GM12801 (cell line): Measurements from ENCODE around the gene C16orf96.

Source experiments
- TF ChIP-seq, protein P1 (sequence below): IDR thresholded peaks from one replicate; pipeline ENCODE4 v1.5.1; 2011; ENCODE audit warnings: control low read depth; ENCODE audit not compliant: insufficient read length; ENCODE audit errors: extremely low read depth

The C16orf96 gene

DNA sequence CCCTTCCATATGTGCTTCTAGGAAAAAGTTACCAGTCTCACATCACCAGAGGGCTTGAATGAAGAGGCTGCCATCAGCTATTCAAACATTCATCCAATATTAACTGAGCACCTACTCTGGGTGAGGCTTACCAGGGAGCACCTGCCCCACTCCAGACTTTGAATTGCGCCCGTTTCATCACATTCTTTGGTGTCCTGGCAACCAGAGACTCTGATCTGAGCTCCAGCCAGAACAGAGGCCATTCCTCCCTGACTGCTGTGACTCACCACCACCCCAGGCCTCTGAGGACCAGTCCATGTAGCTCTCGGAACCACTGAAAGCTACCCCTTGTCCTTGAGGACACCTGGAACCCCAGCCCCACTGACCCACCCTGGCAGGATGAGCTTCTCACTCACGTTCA lies at the start of gene C16orf96:
Gene C16orf96, plus strand, starts transcription at position 229 of the 400 bp plus-strand sequence. Its CDS starts 150 bp downstream, at position 379.
- TF ChIP-seq, protein P1, sequence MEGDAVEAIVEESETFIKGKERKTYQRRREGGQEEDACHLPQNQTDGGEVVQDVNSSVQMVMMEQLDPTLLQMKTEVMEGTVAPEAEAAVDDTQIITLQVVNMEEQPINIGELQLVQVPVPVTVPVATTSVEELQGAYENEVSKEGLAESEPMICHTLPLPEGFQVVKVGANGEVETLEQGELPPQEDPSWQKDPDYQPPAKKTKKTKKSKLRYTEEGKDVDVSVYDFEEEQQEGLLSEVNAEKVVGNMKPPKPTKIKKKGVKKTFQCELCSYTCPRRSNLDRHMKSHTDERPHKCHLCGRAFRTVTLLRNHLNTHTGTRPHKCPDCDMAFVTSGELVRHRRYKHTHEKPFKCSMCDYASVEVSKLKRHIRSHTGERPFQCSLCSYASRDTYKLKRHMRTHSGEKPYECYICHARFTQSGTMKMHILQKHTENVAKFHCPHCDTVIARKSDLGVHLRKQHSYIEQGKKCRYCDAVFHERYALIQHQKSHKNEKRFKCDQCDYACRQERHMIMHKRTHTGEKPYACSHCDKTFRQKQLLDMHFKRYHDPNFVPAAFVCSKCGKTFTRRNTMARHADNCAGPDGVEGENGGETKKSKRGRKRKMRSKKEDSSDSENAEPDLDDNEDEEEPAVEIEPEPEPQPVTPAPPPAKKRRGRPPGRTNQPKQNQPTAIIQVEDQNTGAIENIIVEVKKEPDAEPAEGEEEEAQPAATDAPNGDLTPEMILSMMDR: no peak

DNA sequence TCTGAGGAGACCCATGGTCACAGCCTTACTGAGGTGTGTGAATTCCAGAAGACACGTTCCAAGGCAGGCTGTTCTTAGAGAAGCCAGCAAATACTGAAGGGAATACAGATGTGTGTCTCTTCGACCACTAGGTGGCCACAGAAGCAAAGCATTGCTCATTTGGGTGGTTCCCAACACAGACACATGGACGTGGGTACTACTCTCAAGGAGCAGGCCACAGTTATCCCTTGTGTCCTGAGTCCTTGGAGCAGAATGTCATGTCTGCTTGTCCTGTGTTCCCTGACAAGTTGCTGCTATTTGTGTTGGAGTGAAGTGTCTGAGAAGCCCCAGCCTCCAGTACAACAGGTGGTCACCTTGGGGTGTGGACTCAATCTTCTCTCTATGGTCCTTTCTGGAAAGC lies 49.7 kb upstream of the C16orf96 start:
- TF ChIP-seq, protein P1: peak; percentile 56

DNA sequence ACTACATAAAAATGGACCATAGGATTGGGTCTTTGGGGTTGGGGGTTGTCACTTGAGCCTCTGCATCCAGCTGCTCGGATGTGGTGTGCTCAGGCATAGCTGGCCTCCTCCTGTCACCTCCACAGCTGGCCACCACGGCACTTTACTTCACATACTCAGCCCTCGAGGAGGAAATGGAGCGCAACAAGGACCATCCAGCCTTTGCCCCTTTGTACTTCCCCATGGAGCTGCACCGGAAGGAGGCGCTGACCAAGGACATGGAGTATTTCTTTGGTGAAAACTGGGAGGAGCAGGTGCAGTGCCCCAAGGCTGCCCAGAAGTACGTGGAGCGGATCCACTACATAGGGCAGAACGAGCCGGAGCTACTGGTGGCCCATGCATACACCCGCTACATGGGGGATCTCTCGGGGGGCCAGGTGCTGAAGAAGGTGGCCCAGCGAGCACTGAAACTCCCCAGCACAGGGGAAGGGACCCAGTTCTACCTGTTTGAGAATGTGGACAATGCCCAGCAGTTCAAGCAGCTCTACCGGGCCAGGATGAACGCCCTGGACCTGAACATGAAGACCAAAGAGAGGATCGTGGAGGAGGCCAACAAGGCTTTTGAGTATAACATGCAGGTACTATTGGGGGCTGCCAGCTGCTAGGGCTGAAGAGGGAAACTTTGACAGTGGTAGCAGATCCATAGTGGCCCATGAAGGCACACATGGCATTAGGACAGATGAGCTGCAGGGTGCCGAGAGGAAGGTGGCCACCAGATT lies 48.4 kb upstream of the C16orf96 start:
- TF ChIP-seq, protein P1: no peak

DNA sequence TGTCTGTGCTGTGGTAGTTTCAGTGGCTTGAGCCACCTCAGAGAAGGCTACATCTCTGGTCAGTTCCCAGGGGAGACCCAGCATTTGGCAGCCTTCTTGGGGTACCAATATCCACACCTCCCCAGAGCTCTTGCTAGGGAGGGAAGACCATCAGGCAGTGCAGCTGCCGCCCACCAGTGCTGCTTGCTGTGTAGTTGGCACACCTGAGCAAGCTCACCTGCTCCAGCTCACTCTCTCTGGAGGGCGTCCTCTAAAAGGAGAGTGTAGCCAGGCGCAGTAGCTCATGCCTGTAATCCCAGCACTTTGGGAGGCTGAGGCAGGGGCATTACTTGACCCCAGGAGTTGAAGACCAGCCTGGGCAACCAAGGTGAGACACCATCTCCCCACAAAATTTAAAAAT lies 47.3 kb upstream of the C16orf96 start:
- TF ChIP-seq, protein P1: no peak

DNA sequence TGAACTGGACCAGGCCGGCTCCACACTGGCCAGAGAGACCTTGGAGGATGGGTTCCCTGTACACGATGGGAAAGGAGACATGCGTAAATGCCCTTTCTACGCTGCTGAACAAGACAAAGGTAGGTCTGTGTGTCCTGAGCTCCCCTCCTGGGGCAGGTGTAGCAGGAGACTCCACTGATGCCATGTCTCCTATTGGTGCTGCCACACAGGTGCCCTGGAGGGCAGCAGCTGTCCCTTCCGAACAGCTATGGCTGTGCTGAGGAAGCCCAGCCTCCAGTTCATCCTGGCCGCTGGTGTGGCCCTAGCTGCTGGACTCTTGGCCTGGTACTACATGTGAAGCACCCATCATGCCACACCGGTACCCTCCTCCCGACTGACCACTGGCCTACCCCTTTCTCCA lies 46.7 kb upstream of the C16orf96 start:
- TF ChIP-seq, protein P1: no peak

DNA sequence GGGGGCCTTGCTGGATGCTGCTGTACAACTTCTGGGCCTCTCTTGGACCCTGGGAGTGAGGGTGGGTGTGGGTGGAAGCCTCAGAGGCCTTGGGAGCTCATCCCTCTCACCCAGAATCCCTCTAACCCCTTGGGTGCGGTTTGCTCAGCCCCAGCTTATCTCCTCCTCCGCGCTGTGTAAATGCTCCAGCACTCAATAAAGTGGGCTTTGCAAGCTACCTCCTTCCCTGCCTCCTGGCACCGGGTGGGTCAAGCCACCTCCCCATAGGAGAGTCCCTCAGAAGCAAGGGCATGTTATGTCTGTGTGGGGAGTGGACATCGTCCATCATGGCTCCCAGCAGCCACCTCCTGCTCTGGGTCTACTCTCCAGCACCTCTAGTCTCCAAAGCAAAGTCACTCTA lies 46.0 kb upstream of the C16orf96 start:
- TF ChIP-seq, protein P1: no peak

DNA sequence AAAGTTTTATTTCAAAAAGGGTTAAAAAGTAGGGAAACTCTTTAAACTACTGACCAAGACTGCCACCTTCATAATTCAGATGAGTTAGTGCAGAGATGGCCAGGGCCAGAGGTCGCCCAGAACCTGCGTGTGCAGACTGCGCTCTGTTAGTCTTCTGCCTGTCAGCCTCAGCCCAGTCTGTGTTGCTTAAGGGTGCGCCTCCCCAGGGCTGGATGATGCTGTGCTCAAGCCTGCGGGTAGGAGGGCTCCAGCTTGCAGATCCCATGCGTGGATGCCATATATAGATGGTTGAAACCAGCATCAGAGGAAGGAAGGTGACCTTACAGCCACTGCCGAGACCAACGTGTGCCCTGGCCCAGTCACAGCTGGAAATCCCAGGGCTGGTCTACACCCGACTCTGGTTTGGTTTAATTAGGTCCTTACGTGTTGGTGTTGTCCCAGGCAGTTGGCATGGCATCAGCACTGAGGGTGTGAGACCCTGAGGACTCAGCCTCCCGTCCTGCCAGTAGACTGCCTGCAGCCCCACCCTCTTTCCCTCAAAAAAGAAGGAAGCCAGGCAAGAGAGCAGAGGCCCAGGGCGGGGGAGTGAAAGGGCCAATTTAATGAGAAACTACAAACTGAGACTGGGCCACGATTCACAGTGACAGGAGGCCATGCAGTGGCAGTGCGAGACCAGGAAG lies 45.3 kb upstream of the C16orf96 start:
- TF ChIP-seq, protein P1: no peak
